IMR-90 (cell line): ENCODE data around the gene PNPLA2. TPM values are rescaled to one million over a fixed set of nuclear protein-coding genes. Genes with fewer than 3 reads are reported as not detected.

Experiments
- ATAC-seq: fragments of 200-7000 bp; cut with Tn5 transposase; 2 replicates; pipeline ENCODE4 v1.9.1; 2020; ENCODE audit warnings: low read depth, mild to moderate bottlenecking, moderate library complexity
- BruUV-seq: library from RNA; stranded (reverse); fragments of 400-500 nt; replicated peaks from 2 replicates; lab custom pipeline; 2021; lab: Mats Ljungman, UMichigan
- CTCF ChIA-PET: fragments of 300-600 bp; formaldehyde crosslinking; extraction: SDS; loops from one replicate; lab custom pipeline; 2021; ENCODE audit warnings: antibody characterized with exemption; lab: Yijun Ruan, JAX
- POLR2A ChIA-PET: fragments of 300-600 bp; sonication (Branson Sonifier 250); formaldehyde crosslinking; loops from one replicate; lab custom pipeline; 2022; ENCODE audit warnings: antibody characterized with exemption; ENCODE audit not compliant: unreplicated experiment; lab: Charles Lee
- DNase-seq: peaks from one replicate; pipeline ENCODE4 v3.0.0; 2013
- H2AFZ ChIP-seq: replicated peaks from 2 replicates; pipeline ENCODE3; 2013; ENCODE audit warnings: low read length, mild to moderate bottlenecking; ENCODE audit not compliant: poor library complexity
- H2AK5ac ChIP-seq: 2 replicates; pipeline ENCODE4 v1.6.1; 2013; ENCODE audit warnings: low read depth, low read length, inconsistent platforms
- H2AK9ac ChIP-seq: replicated peaks from 2 replicates; pipeline ENCODE3; 2013; ENCODE audit warnings: mild to moderate bottlenecking, low read depth, low read length, moderate library complexity; ENCODE audit not compliant: poor library complexity
- H2BK120ac ChIP-seq: 2 replicates; pipeline ENCODE4 v1.6.1; 2013; ENCODE audit warnings: low read depth, low read length, inconsistent platforms
- H2BK15ac ChIP-seq: 3 replicates; pipeline ENCODE4 v1.6.1; 2013; ENCODE audit warnings: low read depth, low read length, inconsistent platforms
- H2BK20ac ChIP-seq: 2 replicates; pipeline ENCODE4 v1.6.1; 2013; ENCODE audit warnings: low read depth, mild to moderate bottlenecking, inconsistent platforms, low read length, moderate library complexity
- H2BK5ac ChIP-seq: 2 replicates; pipeline ENCODE4 v1.6.1; 2013; ENCODE audit warnings: mild to moderate bottlenecking, low read depth, low read length, inconsistent platforms; ENCODE audit not compliant: poor library complexity, severe bottlenecking
- H3K14ac ChIP-seq: replicated peaks from 2 replicates; pipeline ENCODE4 v1.6.1; 2013; ENCODE audit warnings: low read depth, low read length, inconsistent platforms
- H3K18ac ChIP-seq: 2 replicates; pipeline ENCODE4 v1.6.1; 2013; ENCODE audit warnings: low read depth, low read length, control low read depth
- H3K23ac ChIP-seq: 2 replicates; pipeline ENCODE4 v1.6.1; 2013; ENCODE audit warnings: low read depth, low read length, inconsistent platforms
- H3K27ac ChIP-seq: 2 replicates; pipeline ENCODE4 v1.5.1; 2013; ENCODE audit warnings: mild to moderate bottlenecking, control low read depth, low read length; ENCODE audit not compliant: insufficient read depth
- H3K27me3 ChIP-seq: 2 replicates; pipeline ENCODE4 v1.6.1; 2013; ENCODE audit warnings: low read length; ENCODE audit not compliant: control insufficient read depth, insufficient read depth
- H3K36me3 ChIP-seq: 2 replicates; pipeline ENCODE4 v1.6.1; 2013; ENCODE audit warnings: low read length, mixed read lengths; ENCODE audit not compliant: control insufficient read depth, insufficient read depth
- H3K4ac ChIP-seq: 2 replicates; pipeline ENCODE4 v1.6.1; 2013; ENCODE audit warnings: low read depth, low read length, inconsistent platforms
- H3K4me1 ChIP-seq: 2 replicates; pipeline ENCODE4 v1.6.1; 2013; ENCODE audit warnings: low read length, mixed read lengths; ENCODE audit not compliant: control insufficient read depth, insufficient read depth
- H3K4me2 ChIP-seq: 2 replicates; pipeline ENCODE4 v1.6.1; 2013; ENCODE audit warnings: low read depth, mild to moderate bottlenecking, control low read depth, low read length, moderate library complexity
- H3K4me3 ChIP-seq: 2 replicates; pipeline ENCODE4 v1.5.1; 2013; ENCODE audit warnings: low read depth, mild to moderate bottlenecking, control low read depth, low read length, moderate library complexity; ENCODE audit not compliant: insufficient read depth
- H3K56ac ChIP-seq: 2 replicates; pipeline ENCODE4 v1.6.1; 2013; ENCODE audit warnings: low read length, inconsistent platforms; ENCODE audit not compliant: insufficient read depth; ENCODE audit errors: extremely low read depth
- H3K79me1 ChIP-seq, 2 experiments: 2 replicates each; pipeline ENCODE4 v1.6.1; 2013; ENCODE audit warnings: low read length in 2 of 2, inconsistent platforms in 1 of 2, low read depth in 1 of 2
- H3K9ac ChIP-seq: 2 replicates; pipeline ENCODE4 v1.6.1; 2013; ENCODE audit warnings: low read depth, low read length, control low read depth
- H3K9me1 ChIP-seq: 2 replicates; pipeline ENCODE4 v1.6.1; 2013; ENCODE audit warnings: low read length, inconsistent platforms; ENCODE audit not compliant: insufficient read depth
- H3K9me3 ChIP-seq: 2 replicates; pipeline ENCODE4 v1.6.1; 2013; ENCODE audit warnings: low read length; ENCODE audit not compliant: control insufficient read depth, insufficient read depth
- H4K20me1 ChIP-seq: 2 replicates; pipeline ENCODE4 v1.6.1; 2013; ENCODE audit warnings: low read length, inconsistent platforms; ENCODE audit not compliant: insufficient read depth
- H4K5ac ChIP-seq: 2 replicates; pipeline ENCODE4 v1.6.1; 2013; ENCODE audit warnings: mild to moderate bottlenecking, low read depth, low read length, control low read depth
- H4K8ac ChIP-seq, 2 experiments: 2 replicates each; pipeline ENCODE4 v1.6.1; 2013; ENCODE audit warnings: low read depth in 2 of 2, low read length in 2 of 2, control low read depth in 1 of 2, inconsistent platforms in 1 of 2
- H4K91ac ChIP-seq: 2 replicates; pipeline ENCODE4 v1.6.1; 2013; ENCODE audit warnings: low read depth, low read length, inconsistent platforms; ENCODE audit not compliant: insufficient read depth
- BHLHE40 ChIP-seq: fragments of 150-350 bp; IDR thresholded peaks from 2 replicates; pipeline ENCODE4 v1.6.1; 2016; ENCODE audit warnings: mild to moderate bottlenecking, low read depth, low read length
- CEBPB ChIP-seq: IDR thresholded peaks from 2 replicates; pipeline ENCODE4 v1.6.1; 2012; ENCODE audit warnings: low read depth, low read length, improper control_type of control experiment
- CHD1 ChIP-seq: IDR thresholded peaks from 2 replicates; pipeline ENCODE4 v1.6.1; 2012; ENCODE audit warnings: low read depth, low read length, improper control_type of control experiment
- FOS ChIP-seq: fragments of 150-350 bp; IDR thresholded peaks from 2 replicates; pipeline ENCODE4 v1.6.1; 2016; ENCODE audit warnings: low read depth, low read length
- MAZ ChIP-seq: IDR thresholded peaks from 2 replicates; pipeline ENCODE4 v1.6.1; 2012; ENCODE audit warnings: low read depth, mild to moderate bottlenecking, low read length, improper control_type of control experiment, moderate library complexity, borderline replicate concordance
- MXI1 ChIP-seq: IDR thresholded peaks from 2 replicates; pipeline ENCODE4 v1.6.1; 2012; ENCODE audit warnings: low read depth, mild to moderate bottlenecking, low read length, moderate library complexity, borderline replicate concordance
- NFE2L2 ChIP-seq: fragments of 150-350 bp; IDR thresholded peaks from 2 replicates; pipeline ENCODE4 v1.6.1; 2016; ENCODE audit warnings: low read depth, mild to moderate bottlenecking, low read length
- POLR2A ChIP-seq: IDR thresholded peaks from 2 replicates; pipeline ENCODE4 v1.6.1; 2012; ENCODE audit warnings: mild to moderate bottlenecking, low read depth, low read length
- RAD21 ChIP-seq: IDR thresholded peaks from 2 replicates; pipeline ENCODE4 v1.6.1; 2012; ENCODE audit warnings: low read length, improper control_type of control experiment
- RCOR1 ChIP-seq: IDR thresholded peaks from 2 replicates; pipeline ENCODE4 v1.6.1; 2012; ENCODE audit warnings: mild to moderate bottlenecking, low read length, improper control_type of control experiment; ENCODE audit not compliant: insufficient replicate concordance
- RFX5 ChIP-seq: IDR thresholded peaks from 2 replicates; pipeline ENCODE4 v1.8.0; 2012; ENCODE audit warnings: low read depth, mild to moderate bottlenecking, low read length, moderate library complexity
- SMC3 ChIP-seq: fragments of 150-350 bp; IDR thresholded peaks from 2 replicates; pipeline ENCODE4 v1.6.1; 2016; ENCODE audit warnings: low read depth, mild to moderate bottlenecking, antibody characterized with exemption, low read length, moderate library complexity
- USF2 ChIP-seq: fragments of 150-350 bp; IDR thresholded peaks from 2 replicates; pipeline ENCODE4 v1.6.1; 2017; ENCODE audit warnings: mild to moderate bottlenecking, antibody characterized with exemption, low read length, low read depth
- WGBS, 2 experiments: methylation state at CpG; one replicate each; pipeline versions ENCODE4 v1.1.5 to v1.1.7; 2013; ENCODE audit warnings: missing lambda C conversion rate in 2 of 2; ENCODE audit not compliant: insufficient read length in 1 of 2; ENCODE audit errors: extremely low coverage in 2 of 2; 5-methylcytosine and 5-hydroxymethylcytosine counted together
- dilution Hi-C: fragments of 300-500 bp; cut with HindIII; formaldehyde crosslinking; loops from one replicate; pipeline ENCODE4 v1.14.3; 2018; ENCODE audit warnings: low sequenced_read_pairs; ENCODE audit not compliant: unreplicated experiment
- in situ Hi-C: fragments of 300-500 bp; cut with MboI; formaldehyde crosslinking; loops from 3 replicates; pipeline ENCODE4 v1.14.3; 2019; ENCODE audit warnings: low sequenced_read_pairs, inconsistent platforms, mixed read lengths
- intact Hi-C: fragments of 100-400 bp; cut with micrococcal nuclease; formaldehyde crosslinking; loops from 2 replicates; pipeline ENCODE4 v1.10.0; 2022
- polyA plus RNA-seq, 3 experiments: library from polyadenylated mRNA; depleted of rRNA; stranded (reverse); fragments of >200 nt; gene quantifications; 2 replicates each; pipeline ENCODE4 v1.2.3, GENCODE V29; 2012; ENCODE audit warnings: low replicate concordance in 1 of 3
- total RNA-seq: library from RNA; depleted of rRNA; stranded (reverse); fragments of >200 nt; gene quantifications from 2 replicates; pipeline ENCODE4 v1.2.3, GENCODE V29; 2012
- TF ChIP-seq, protein P1 (sequence below): conservative IDR thresholded peaks from 2 replicates; pipeline ENCODE4 v1.5.1; 2012; ENCODE audit warnings: mild to moderate bottlenecking, low read depth, low read length, improper control_type of control experiment

The PNPLA2 gene
- total and polyA plus RNA-seq, 2 of the 4 experiments (the other 2 are of a cell fraction), result 7.0 to 94.3 TPM

DNA sequence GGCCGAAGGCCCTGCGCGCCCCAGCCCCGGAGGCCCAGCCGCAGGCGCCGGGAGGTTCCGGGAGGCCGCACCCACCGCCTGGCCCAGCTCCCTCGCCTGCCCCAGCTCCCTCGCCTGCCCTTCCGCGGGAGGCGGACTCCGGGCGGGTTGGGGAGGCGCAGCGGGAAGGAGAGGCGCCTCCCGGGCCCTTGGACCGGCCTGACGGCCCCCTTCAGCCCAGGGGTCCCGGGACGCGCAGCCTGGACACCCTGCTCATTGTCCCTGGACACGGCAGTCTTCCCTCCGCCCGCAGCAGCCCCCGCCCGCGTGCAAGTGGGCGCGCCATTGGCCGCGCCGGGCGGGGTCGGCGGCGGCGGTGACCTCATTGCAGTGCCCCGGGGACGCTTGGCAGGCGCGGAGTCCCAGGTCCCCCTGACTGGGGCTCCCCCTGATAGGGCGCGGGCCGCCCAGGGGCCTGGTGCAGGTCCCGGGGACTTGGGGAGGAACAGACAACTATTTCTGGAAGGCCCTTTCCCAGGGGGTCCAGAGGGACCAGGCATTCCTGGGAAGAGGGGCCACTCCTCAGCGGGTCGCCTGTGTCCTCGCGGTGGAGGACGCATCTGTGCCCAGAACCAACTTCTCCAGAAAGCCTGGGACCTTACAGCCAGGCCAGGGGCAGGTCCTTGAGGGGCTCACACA is 14.5 kb downstream of the PNPLA2 start:
- H3K56ac ChIP-seq, result peak overlapping the region; percentile 78
- peak overlapping the region; percentile 98 for H3K4ac ChIP-seq
- in situ Hi-C loops, result no loop called here
- peaks cover 21% of the 10 kb centered on the region for H3K9me1 ChIP-seq
- peak overlapping the region; percentile 100 for H2AK9ac ChIP-seq
- H3K14ac ChIP-seq, result peak overlapping the region; percentile 99
- dilution Hi-C loops, result no loop called here
- peak overlapping the region; percentile 75 for H2AFZ ChIP-seq
- H4K8ac ChIP-seq, result peak overlapping the region in 1 of 2 experiments; percentile 14; a peak in 2 of 4 replicates
- peak overlapping the region; percentile 43 for H3K18ac ChIP-seq
- H3K4me3 ChIP-seq, result peak overlapping the region; percentile 84
- peaks cover 38% of the 10 kb centered on the region for H3K4me1 ChIP-seq
- no peak overlapping the region for H2BK20ac ChIP-seq
- BruUV-seq, result no TSS peak
- 1% methylated on average over 14 of the region's 55 CpGs; no CpG with 5 or more reads in 1 of the 2 experiments for WGBS, 2 experiments
- no peaks in the 10 kb centered on the region for H3K27me3 ChIP-seq
- DNase-seq (no peak), ATAC-seq (peak; percentile 6)
- H3K9ac ChIP-seq, result peak overlapping the region; percentile 94
- H4K20me1 ChIP-seq, result peaks cover 62% of the 10 kb centered on the region
- no peak overlapping the region; the same call in 1 of the 2 replicates for H4K5ac ChIP-seq
- H2AK5ac ChIP-seq, result peak overlapping the region; percentile 94
- H3K79me1 ChIP-seq, result peaks cover 15 to 54% of the 10 kb centered on the region in 2 experiments
- peak overlapping the region; percentile 34; the same call in 1 of the 3 replicates for H2BK15ac ChIP-seq
- H2BK5ac ChIP-seq, result peak overlapping the region; percentile 93
- peak overlapping the region; percentile 96 for H3K23ac ChIP-seq
- ChIA-PET CTCF (interaction anchor here (0.8 kb wide), 1 partner anchor 50 kb away, joined by 3 read pairs; no protein-coding TSS in a partner anchor), POLR2A (interaction anchor here (1.3 to 1.4 kb wide), 2 partner anchors 10 to 14 kb away, joined by 3 to 6 read pairs; partner anchors contain the start of genes PNPLA2 and TSPAN4)
- peak overlapping the region; percentile 80 for H3K4me2 ChIP-seq
- peak overlapping the region; percentile 77 for H4K91ac ChIP-seq
- peak overlapping the region; percentile 93 for H3K27ac ChIP-seq
- H3K36me3 ChIP-seq, result peaks cover 21% of the 10 kb centered on the region
- no peaks in the 10 kb centered on the region for H3K9me3 ChIP-seq
- intact Hi-C loops, result no loop called here
- H2BK120ac ChIP-seq, result peak overlapping the region; percentile 51; the same call in 1 of the 2 replicates
- TF ChIP-seq CHD1, result 0 out of 2 replicates have a peak, but pooled peaks have one; percentile 69
- TF ChIP-seq RAD21, result no peak
- TF ChIP-seq SMC3, result no peak
- TF ChIP-seq NFE2L2, result no peak
- TF ChIP-seq FOS, result no peak
- TF ChIP-seq MAZ, result peak; percentile 72; the same call in 1 of the 2 replicates
- TF ChIP-seq RCOR1, result no peak
- no peak for TF ChIP-seq RFX5
- TF ChIP-seq, protein P1, sequence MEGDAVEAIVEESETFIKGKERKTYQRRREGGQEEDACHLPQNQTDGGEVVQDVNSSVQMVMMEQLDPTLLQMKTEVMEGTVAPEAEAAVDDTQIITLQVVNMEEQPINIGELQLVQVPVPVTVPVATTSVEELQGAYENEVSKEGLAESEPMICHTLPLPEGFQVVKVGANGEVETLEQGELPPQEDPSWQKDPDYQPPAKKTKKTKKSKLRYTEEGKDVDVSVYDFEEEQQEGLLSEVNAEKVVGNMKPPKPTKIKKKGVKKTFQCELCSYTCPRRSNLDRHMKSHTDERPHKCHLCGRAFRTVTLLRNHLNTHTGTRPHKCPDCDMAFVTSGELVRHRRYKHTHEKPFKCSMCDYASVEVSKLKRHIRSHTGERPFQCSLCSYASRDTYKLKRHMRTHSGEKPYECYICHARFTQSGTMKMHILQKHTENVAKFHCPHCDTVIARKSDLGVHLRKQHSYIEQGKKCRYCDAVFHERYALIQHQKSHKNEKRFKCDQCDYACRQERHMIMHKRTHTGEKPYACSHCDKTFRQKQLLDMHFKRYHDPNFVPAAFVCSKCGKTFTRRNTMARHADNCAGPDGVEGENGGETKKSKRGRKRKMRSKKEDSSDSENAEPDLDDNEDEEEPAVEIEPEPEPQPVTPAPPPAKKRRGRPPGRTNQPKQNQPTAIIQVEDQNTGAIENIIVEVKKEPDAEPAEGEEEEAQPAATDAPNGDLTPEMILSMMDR, result no peak
- TF ChIP-seq MXI1, result no peak; the same call in 1 of the 2 replicates
- TF ChIP-seq CEBPB, result no peak
- no peak for TF ChIP-seq USF2
- 0 out of 2 replicates have a peak, but pooled peaks have one; percentile 5 for TF ChIP-seq BHLHE40
- peak; percentile 73 for TF ChIP-seq POLR2A
